GM18526 (cell line): ENCODE data around the gene TSHZ2.

Experiments used
- POLR2A ChIP-seq: IDR thresholded peaks from 3 replicates; pipeline ENCODE4 v1.6.1; 2011; ENCODE audit not compliant: insufficient read length; ENCODE audit errors: extremely low read depth

TSHZ2 gene

DNA sequence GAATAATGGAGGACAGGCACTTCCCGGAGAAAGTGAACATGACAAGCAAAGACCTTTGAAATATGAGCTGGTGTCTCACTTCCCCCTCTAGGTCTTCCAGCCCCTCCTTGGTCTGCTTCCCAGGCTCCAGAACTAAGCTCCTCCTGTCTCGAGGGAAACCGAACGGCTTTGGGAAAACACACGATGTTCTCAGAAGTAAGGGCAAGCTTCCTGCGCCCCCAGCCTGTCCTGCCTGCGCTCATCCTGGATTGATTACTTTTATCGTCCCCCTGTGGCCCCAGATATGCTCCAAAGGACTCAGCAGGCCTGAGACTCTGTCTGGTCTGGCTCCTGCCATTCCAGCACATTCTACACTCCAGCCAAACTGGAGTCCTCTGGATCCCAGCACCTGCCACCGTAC is 538.1 kb downstream of the TSHZ2 start:
- no peak for TF ChIP-seq POLR2A

DNA sequence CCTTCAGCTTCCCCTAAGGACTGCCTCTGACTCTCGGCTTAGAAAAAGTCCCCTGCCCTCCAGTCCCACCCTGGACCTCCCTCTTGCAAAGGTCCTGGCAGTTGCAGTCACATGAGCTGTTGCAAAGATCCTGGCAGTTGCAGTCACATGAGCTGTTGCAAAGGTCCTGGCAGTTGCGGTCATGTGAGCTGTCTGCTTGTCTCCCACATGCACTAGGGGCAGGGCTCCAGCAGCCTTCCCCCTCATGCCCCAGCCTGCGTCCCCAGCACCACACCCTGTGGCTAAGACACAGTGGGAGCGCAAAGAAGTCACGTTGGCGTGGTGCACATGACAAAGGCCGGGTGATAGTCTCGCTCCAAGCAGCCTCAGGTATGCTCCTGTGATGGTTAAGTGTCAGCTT is 538.5 kb downstream of the TSHZ2 start:
- TF ChIP-seq POLR2A, result no peak

DNA sequence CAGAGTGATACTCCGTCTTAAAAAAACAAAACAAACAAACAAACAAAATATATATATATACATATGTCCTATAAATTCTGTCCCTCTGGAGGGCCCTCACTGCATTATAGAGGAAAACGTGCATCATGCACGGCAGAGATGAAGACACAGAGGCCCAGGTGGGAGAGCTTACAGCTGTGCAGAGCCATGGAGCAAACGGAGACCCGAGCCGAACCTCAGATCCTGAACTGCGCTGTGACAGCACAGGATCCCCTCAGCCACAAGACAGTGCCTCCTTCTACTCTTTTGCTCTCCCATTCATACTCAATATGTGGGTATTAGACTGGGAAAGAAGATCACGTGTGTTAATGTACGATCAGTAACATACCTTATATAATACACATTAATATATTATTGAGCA is 539.9 kb downstream of the TSHZ2 start:
- no peak for TF ChIP-seq POLR2A

DNA sequence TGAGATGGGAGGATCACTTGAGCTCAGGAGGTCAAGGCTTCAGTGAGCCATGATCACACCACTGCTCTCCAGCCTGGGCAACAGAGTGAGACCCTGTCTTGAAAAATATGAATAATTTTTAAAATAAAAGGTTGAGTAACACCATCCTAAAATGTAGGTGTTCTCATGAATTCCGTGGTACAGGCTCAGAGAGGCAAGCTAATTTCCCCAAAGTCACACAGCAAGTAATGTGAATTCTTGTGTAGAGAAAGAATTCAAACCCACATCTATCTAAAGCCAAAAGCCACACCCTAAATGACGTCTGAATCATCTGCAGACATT is 541.0 kb downstream of the TSHZ2 start:
- no peak for TF ChIP-seq POLR2A

DNA sequence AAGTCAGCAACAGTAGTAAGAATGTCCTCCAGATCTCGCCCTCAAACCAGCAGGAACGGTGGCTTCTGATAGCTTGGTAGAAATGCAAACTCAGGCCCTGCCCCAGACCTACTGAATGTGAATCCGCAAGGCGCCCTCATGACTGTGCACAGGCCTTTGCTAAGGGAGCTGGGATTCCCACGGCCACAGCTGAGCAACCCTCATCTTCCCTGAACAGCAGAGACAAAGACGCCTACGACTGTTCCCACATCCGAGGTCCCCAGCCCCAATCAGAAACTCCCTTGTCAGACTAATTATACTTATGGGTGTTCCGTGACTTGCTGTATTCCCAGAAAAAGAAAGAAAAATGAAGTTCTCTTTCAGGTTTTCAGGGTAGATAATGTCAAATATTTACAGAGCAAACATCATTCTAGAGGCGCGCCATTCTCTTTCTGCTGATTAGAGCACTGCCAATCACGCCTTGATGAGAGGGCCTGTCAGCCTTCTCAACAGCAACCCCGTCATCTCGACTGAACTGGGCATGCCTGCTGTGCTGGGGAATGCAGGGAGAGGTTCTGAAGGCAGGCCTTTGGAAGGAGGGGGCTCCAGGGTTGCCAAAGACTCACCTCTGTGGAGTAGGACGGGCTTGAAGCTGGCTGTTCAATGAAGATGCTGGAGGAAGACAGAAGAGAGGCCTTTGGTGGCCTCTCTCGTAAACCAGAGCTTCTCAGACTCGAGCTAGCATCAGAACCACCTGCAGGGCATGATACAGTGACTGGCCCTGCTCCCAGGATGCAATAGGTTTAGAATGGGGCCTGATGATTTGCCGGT is 541.5 kb downstream of the TSHZ2 start:
- TF ChIP-seq POLR2A, result no peak

DNA sequence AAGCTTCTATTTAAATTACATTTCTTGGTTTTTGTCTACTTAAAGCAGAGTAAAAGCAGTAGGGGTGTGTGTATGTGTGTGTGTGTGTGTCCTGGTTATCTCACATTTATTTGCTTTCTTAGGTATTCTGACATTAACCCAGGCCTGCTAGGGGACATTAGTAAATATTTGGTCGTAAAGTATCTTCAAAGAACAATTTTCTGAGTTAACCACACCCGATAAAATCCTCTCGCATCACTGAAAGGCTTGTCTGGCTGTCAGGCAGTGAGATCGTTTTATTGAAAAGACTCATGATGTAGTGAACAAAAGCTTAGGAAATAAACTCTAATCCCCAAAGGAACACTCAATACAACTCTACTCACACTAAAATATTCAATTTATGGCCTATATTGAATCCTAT is 543.6 kb downstream of the TSHZ2 start:
- TF ChIP-seq POLR2A, result no peak

GRCh38 chr20:53517146-53517545 is 545.0 kb downstream of the TSHZ2 start:
- TF ChIP-seq POLR2A, result no peak

GRCh38 chr20:53522026-53522425 is 549.9 kb downstream of the TSHZ2 start:
- no peak for TF ChIP-seq POLR2A

DNA sequence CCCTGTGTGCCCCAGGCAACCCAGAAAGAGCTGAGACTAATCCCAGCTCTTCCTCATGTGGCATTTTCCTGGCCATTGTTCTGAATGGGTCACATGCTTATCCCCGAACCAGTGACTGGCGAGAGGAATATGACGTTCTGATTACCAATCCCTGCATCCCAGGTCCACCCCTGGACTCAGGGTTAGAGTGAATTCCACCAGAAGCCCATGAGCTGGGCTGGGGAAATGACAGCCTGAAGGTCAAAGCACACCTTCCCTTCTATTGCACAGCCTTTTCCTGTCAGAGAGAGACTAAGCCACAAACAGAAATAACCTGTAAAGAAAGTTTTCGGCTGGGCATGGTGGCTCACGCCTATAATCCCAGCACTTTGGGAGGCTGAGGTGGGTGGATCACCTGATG is 550.5 kb downstream of the TSHZ2 start:
- no peak for TF ChIP-seq POLR2A

DNA sequence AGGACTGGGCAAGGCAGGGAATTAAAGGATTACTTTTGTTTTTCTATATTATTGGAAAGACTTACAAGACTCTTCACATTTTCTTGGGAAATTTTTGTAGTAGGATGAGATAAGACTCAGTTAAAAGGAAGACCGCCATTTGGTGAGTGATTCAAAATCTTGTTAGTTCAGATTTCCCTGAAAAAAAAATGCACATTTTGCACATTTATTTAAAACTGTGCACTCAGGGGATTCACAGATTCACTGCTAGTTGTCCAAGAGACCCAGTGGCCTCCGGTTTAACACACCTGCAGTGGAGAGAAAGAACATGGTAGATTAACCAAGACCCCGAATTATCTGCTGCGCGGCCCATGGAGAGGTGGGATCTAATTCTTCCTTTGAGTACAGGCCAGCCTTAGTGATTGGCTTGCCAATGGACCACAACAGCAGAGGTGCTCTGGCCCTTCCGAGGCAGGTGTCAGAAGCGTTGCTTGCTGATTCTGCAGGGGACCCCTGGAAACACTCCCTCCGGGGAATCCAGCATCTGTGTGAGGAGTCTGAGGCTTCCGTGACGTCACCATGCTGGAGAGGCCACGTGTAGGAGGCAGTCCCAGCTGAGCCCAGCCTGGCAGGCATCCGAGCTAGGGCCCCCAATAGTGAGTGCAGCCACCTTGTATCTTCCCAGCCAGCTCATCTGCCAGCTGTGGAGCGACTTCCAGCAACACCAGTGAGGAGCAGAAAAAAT is 552.6 kb downstream of the TSHZ2 start:
- no peak for TF ChIP-seq POLR2A

DNA sequence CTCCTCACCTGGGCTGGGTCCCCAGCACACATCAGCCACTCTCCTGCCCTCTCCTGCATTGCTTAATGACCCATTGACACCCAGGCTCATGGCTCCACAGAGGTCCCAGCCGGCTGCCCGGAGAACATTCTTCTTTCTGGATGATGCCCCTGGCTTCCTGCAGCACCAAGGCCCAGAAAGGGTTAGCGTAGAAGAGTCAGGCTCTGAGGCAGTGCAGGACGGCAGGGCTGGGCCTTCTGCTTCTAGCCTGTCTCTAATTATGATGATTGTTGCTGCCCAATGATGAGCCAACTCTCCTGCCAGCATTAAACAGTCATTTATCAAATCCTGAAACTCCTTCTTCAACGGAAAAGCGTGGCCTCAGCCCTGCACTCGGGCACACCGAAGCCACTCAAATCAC is 555.0 kb downstream of the TSHZ2 start:
- TF ChIP-seq POLR2A, result no peak

DNA sequence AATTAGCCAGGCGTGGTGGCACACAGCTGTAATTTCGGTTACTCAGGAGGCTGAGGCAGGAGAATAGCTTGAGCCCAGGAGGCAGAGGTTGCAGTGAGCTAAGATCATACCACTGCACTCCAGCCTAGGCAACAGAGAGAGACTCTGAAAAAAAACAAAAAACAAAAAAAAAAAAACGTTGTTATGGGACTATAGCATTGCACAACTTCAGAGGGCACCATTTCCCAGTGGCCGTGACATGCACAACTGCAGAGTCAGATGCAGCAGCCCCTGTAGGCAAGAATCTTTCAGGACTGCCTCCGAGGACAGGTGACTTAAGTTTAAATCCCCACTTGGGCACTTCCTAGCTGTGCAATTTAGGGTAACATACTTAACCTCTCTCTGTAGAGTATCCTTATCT is 557.5 kb downstream of the TSHZ2 start:
- TF ChIP-seq POLR2A, result no peak

DNA sequence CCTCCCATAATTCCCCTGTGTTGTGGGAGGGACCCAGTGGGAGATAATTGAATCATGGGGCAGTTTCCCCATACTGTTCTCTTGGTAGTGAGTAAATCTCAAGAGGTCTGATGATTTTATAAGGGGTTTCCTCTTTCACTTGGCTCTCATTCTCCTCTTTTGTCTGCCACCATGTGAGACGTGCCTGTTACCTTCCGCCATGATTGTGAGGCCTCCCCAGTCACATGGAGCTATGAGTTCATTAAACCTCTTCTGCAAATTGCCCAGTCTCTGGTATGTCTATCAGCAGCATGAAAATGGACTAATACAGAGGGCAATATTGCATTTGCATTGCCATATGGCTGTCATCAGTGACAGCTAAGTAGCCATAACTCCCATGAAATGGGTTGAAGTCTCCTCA is 558.3 kb downstream of the TSHZ2 start:
- no peak for TF ChIP-seq POLR2A

GRCh38 chr20:53533500-53533899 is 561.3 kb downstream of the TSHZ2 start:
- TF ChIP-seq POLR2A, result no peak

DNA sequence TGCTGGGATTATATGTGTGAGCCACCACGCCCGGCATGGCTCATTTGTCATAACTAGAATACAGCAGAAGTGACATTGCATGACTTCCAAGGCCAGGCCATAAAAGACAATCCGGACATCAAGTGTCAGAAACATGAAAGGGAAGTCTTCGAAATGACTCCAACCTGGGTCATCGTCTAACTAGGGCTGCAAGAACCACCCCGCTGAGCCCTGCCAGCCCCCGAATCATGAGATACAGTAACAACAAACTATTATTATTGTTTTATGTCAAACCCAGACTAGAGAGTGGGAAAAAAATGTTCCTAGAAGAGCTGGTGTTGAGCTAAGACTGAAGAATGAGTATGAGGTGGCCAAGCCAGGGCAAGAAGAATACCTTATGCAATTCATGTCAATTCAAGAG is 561.9 kb downstream of the TSHZ2 start:
- TF ChIP-seq POLR2A, result no peak

DNA sequence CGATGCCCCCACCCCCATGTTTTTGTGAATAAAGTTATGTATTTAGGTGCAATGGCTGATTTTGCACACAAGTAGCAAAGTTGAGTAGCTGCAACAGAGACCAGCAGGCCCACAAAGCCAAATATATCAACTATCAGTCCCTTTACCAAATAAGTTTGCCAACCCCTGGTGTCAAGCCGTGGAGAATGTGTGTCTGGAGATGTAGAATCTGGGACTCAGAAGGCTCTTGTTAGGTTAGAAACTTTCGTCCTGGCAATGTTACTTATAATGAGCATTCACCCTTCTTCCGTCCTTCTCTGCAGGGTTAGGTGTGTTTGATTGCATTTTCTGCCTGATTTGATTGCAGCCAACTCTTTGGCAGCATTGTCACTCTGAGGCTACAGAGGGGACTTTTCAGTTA is 563.7 kb downstream of the TSHZ2 start:
- no peak for TF ChIP-seq POLR2A

- no peak for TF ChIP-seq POLR2A
Measured at GRCh38 chr20:53539516-53539915, 567.4 kb downstream of the TSHZ2 start.
